Fibroblast of the aortic adventitia (primary cell): ENCODE results near the gene PUDP. TPM values are rescaled to one million over a fixed set of nuclear protein-coding genes. Genes with fewer than 3 reads are reported as not detected.

Experiments used
- DNase-seq: peaks from one replicate; pipeline ENCODE4 v3.0.0-alpha.2; 2010; ENCODE audit warnings: low read depth
- H3K4me3 ChIP-seq: 2 replicates; pipeline ENCODE4 v1.5.1; 2011; ENCODE audit warnings: low read depth, mild to moderate bottlenecking, control low read depth, low read length, moderate library complexity
- CTCF ChIP-seq: IDR thresholded peaks from 2 replicates; pipeline ENCODE4 v1.5.1; 2011; ENCODE audit warnings: mild to moderate bottlenecking, low read length, control low read depth, inconsistent platforms; ENCODE audit not compliant: insufficient read depth
- total RNA-seq: library from RNA; depleted of rRNA; stranded (reverse); fragments of >200 nt; gene quantifications from 2 replicates; pipeline ENCODE4 v1.2.3, GENCODE V29; 2012; ENCODE audit warnings: low replicate concordance

PUDP gene
- total RNA-seq, 1 donor: 12.4 TPM

- no peak overlapping the region for H3K4me3 ChIP-seq
- TF ChIP-seq CTCF: no peak
- no peak for DNase-seq
Measured at GRCh38 chrX:7127056-7127455, 20.9 kb downstream of the PUDP start.

- peak; percentile 8 for DNase-seq
- no peak overlapping the region for H3K4me3 ChIP-seq
- no peak for TF ChIP-seq CTCF
Measured at GRCh38 chrX:7120878-7121219, 27.1 kb downstream of the PUDP start.

- DNase-seq: peak; percentile 29
- H3K4me3 ChIP-seq: no peak overlapping the region
- TF ChIP-seq CTCF: no peak
Measured at GRCh38 chrX:7119950-7120877, 27.7 kb downstream of the PUDP start.

GRCh38 chrX:7117587-7117986, 30.4 kb downstream of the PUDP start:
- H3K4me3 ChIP-seq: no peak overlapping the region
- no peak for DNase-seq
- no peak for TF ChIP-seq CTCF

GRCh38 chrX:7116081-7116480, 31.9 kb downstream of the PUDP start:
- no peak overlapping the region for H3K4me3 ChIP-seq
- DNase-seq: no peak
- no peak for TF ChIP-seq CTCF

- H3K4me3 ChIP-seq: no peak overlapping the region
- TF ChIP-seq CTCF: no peak
- peak; percentile 43 for DNase-seq
Measured at GRCh38 chrX:7115557-7115956, 32.4 kb downstream of the PUDP start.
